Measurements from ENCODE around the gene SGCB.

Gene SGCB

DNA sequence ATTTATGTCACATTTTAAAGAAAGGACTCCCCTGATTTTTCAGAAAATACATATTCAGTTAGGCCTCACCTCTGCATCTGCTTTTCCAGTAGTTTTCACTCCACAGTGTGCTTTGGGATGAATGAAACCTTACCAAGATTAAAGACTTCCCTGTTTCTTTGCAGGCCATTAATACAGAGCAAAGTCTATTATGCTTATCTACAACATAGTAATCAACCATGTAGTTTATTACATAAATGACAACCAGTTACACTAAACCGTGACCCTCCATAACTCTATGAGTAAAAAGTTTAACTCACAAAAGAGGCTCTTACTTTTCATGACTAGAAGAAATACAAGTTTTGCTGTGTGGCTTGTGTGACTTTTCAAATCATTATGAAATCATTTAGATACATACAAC is 20.3 kb downstream of the SGCB start:
- no peak for DNase-seq

DNA sequence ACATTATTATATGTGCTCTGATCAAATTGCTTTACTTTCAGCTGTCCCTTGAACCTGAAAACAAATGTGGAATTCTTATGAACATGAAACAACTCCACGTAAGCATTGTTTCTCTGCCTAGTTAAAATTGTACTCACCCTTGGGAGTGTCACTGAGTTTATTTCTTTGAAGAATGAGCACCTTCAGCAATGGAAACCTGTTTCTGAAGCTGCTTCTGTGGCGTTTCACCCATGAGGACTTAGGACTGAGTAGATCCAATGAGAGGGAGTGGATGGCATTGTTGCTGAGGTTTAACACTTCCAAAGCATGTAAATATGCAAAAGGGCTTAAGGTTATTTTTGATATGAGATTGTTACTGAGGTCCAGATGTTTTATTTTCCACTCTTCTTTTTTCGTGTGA is 21.1 kb downstream of the SGCB start:
- DNase-seq: no peak

DNA sequence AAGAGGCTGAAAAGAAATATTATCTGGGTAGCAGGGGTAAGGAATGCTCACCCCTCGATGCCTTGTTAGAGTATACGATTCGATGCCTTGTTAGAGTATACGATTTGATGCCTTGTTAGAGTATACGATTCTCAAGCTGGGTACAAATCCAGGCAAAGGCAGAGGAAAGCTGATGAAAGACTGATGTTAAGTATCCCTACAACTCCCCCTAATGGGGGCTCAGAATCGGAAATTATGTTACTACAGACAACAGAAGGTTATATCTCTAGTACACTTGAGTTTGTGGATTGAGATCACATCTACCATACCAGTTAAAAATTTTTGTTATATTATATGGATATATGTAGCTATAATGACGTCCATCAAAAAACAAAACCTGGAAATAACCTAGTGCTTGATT is 22.7 kb downstream of the SGCB start:
- DNase-seq: no peak

DNA sequence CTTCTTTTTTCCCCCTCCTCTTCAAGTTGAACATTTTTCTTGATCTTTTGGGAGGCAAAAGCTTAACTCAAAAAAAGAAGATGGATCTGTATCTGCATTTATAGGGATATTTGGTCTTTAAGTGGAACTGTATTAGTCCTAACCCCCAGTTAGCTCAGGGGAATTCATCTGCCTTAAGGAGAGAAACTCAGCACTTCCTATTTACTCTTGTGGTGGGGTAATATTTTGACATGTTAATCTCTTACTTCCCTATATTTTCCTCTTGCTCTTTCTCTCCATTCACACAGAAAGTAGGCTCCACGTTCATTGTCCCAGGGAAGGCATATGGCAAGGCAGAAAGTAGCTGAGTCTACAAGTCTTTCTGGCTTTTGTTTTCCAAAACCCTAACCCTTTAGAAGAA is 23.2 kb downstream of the SGCB start:
- no peak for DNase-seq

DNA sequence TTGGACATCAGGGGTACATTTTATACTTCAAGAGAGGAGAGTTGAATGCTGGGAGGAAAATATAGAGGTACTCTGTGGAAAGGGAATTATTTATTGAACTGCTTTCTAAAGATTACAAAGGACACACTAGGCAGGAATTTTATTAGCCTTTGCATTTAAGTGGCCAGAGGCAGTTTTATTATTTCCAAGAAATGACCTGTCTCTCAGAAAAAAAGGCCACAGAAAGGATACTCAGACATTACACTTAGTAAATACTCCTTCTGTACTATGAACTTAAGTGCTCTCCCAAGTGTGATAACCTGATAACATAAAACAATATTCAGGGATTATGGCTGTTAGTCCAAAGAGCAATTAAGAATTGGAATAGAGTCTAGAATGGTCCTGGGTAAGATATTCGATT is 25.4 kb downstream of the SGCB start:
- no peak for DNase-seq

DNA sequence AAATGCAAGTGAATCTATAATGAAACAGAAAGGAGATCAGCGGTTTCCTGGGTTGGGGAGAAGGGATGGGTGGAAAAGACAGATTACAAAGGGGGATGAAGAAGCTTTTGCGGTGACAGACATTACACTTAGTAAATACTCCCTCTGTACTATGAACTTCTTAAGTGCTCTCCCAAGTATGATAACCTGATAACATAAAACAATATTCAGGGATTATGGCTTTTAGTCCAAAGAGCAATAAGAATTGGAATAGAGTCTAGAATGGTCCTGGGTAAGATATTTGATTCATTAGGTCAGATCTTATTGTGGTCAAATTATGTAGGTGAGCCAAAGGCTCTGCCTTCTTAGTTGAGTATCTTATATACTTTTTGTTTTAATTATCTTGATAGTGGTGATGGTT is 27.1 kb downstream of the SGCB start:
- no peak for DNase-seq

DNA sequence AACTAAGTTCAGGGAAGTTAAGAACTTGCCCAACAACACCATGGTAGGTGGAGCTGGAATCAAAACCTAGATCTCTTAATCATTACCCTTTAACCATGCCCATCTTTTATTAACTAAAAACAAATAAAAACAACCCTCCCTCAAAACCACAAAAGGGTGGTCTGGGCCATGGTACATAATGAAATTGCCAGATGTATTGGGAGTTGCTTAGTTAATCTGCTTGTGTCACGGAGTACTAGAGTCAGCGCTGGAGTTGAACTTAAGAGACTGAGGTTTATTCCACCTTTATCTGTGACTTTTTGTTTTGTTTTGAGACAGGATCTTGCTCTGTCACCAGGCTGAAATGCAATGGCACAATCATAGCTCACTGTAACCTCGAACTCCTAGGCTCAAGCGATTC is 31.2 kb downstream of the SGCB start:
- no peak for DNase-seq

DNA sequence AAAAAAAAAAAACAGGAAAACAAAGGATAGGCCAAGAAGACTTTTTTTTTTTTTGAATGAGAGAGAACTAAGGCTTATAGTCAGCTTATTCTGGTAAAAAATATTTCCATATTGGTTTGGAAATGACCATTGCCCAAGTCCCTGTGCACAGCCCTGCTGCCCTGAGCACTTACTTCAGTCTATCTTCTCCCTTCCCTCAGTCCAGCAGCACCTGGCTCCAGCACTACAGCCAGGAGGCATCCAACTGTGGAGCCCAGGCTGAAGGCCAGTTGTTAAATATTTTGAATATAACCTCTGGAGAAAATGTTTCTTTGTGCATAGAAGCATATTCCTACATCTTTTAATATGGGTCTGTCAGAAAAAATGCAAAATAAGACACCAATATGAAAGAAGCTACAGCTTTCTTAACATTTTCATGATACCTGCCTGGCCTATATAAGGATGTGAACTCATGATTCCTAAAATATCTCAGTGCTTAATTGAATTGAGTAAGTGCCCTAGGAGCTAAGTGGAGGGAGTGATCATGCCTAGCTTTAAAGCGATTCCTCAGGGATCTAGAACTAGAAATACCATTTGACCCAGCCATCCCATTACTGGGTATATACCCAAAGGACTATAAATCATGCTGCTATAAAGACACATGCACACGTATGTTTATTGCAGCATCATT is 32.4 kb downstream of the SGCB start:
- no peak for DNase-seq

DNA sequence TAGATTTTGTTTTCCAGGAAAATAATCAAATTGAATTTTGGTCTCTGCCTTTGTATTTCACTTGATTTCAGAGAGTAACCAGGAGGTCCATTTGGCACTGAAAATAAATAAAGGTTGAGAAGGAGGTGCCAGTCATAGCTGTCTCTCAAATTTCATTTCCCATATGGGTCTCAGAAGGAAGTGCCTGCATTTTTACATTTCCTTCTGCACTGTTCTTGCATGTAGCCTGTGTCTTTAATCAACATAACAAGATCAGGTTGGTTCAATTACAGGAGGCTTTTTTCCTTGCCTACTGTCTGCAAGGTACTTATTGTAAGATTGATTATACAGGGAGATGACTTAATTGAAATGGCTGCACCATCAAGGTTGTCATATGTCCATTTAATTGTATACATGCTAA is 33.7 kb downstream of the SGCB start:
- no peak for DNase-seq

DNA sequence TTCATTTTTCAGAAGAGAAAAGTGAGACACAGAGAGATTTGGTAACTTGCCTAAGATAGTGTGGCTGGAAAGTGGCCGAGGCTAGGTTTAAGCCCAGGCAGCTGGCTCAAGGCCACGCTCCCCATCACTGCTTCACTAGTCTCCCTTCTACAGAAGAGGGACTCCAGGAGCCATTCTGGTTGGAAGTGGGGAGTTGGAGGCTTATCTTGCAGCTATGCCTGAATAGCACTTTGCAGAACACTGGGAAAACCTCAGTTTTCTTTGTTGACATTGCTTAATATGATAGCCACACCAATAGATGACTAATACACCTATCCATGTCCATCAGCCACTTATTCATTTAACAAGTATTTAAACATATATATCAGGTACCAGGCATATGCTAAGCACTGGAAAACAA is 36.5 kb downstream of the SGCB start:
- DNase-seq: no peak

DNA sequence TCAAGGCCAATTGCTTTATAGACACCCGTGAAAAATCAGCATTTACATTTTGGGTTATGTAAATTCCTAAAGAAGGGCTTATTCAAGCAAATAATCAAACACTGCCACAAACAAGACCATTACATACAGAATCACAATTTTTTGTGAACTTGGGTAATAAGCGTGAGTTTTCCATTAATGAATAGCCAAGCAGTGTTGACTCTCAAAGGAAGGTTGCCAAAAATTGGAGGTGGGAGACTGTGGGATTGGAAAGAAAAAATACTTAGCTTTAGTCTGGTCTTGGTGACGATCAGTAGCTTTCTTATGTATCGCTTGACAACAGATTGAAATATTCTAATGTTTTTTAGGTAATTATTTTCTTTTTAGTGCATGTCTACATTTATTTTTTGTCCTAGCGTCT is 38.8 kb downstream of the SGCB start:
- DNase-seq: no peak

DNA sequence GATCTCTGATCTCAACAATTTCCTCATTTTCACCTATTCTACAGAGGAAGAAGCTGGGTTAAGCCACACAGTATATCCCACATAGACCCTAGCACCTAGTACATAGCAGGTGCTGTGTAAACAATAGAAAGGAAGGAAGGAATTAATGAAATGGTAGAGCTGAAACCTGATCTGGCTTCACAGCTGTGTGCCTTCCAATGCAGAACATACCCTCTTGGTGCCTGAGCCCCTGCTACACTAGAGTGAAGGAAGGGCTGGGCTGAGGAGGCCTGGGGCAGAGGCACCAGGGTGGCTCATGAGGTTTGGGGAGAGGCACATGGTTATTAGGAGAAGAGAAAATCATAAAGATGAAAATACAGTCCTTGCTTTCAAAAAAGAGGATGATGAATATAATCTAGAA is 39.3 kb downstream of the SGCB start:
- no peak for DNase-seq

DNA sequence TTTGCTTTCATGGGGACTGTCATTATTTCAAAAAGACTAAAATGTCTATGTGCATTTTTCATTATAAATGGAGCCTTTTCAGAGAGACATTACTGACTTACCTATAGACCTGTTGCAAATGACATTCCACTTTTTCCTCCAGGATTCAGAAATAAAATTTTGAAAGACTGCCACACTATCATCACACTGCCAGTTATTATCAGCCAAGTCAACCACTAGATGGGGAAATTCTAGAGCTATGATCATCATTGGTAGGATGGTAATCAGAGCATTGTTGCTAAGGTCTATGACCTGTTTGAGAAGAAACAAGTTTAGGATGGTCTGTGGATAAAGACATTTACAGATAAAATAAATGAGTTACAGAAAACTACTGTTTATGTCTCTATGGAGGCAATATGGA is 40.5 kb downstream of the SGCB start:
- DNase-seq: no peak

DNA sequence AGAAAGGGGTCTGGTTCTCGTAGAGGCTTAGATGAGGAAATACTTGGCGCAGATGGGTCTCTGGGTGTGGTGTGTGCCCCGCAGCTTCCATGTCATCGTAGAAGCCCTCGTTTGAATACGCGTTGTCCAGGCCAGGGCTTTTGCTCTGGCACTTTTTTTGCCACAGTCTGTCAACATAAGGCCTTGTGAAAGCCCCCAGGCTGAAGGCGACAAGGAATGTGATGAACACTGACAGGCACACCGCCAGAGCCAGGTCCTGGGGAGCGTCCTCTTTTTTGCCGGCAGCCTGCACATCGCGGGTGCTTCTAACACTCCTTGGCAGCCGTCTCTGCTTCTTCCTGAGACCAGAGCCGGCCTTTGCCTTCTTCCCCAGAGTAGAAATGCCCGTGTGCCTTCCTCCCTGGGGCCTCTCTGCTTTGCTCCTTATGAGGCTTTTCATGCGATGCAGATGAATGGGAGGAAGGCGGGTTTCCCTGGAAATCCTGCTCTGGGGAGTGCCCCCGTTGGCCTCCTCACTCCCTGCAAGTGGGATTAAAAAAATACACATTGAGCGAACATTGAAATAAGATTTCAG is 42.4 kb downstream of the SGCB start:
- DNase-seq: no peak

Data from 8988T (cell line).